Activated CD4-positive, alpha-beta T cell treated with anti-CD3 and anti-CD28 coated beads, Interleukin-2, amount 50 U/mL, for 1 hour (primary cell): ENCODE data around the gene SPATC1L.

Source experiments
- DNase-seq: peaks from one replicate; pipeline ENCODE4 v3.0.0-alpha.2; 2020

SPATC1L gene

GRCh38 chr21:46160907-46161632 is 23.2 kb downstream of the SPATC1L start:
- no peak for DNase-seq

GRCh38 chr21:46160657-46160906 is 23.7 kb downstream of the SPATC1L start:
- no peak for DNase-seq

- DNase-seq = no peak
Measured at GRCh38 chr21:46159841-46160656, 24.2 kb downstream of the SPATC1L start.

- DNase-seq = no peak
Measured at GRCh38 chr21:46159390-46159789, 24.9 kb downstream of the SPATC1L start.

GRCh38 chr21:46158666-46159300 is 25.5 kb downstream of the SPATC1L start:
- DNase-seq = no peak

GRCh38 chr21:46157987-46158451 is 26.2 kb downstream of the SPATC1L start:
- no peak for DNase-seq

- DNase-seq = no peak
Measured at GRCh38 chr21:46157396-46157986, 26.8 kb downstream of the SPATC1L start.

- no peak for DNase-seq
Measured at GRCh38 chr21:46156678-46157077, 27.6 kb downstream of the SPATC1L start.

- no peak for DNase-seq
Measured at GRCh38 chr21:46156378-46156645, 27.9 kb downstream of the SPATC1L start.

GRCh38 chr21:46155514-46156377 is 28.5 kb downstream of the SPATC1L start, which contains the start of gene FTCD:
FTCD (minus strand) TSS chr21:46155579; CDS start chr21:46155523, 56 bp downstream.
- no peak for DNase-seq

- DNase-seq = no peak
Measured at GRCh38 chr21:46154955-46155513, 29.2 kb downstream of the SPATC1L start.

- no peak for DNase-seq
Measured at GRCh38 chr21:46154155-46154954, 29.9 kb downstream of the SPATC1L start.

- DNase-seq = peak; percentile 47
Measured at GRCh38 chr21:46153247-46154154, 30.8 kb downstream of the SPATC1L start.

GRCh38 chr21:46152927-46153246 is 31.4 kb downstream of the SPATC1L start:
- no peak for DNase-seq

GRCh38 chr21:46151989-46152926 is 32.0 kb downstream of the SPATC1L start:
- DNase-seq = no peak

- no peak for DNase-seq
Measured at GRCh38 chr21:46151261-46151988, 32.8 kb downstream of the SPATC1L start.

GRCh38 chr21:46150491-46151121 is 33.7 kb downstream of the SPATC1L start:
- DNase-seq = no peak

GRCh38 chr21:46150073-46150472 is 34.2 kb downstream of the SPATC1L start:
- no peak for DNase-seq
